ENCODE measurements around the gene AFF3. TPM values are rescaled to one million over a fixed set of nuclear protein-coding genes. Genes with fewer than 3 reads are reported as not detected.
"Not testable (repeated sequence)": the region's sequence is repeated elsewhere in the genome, so short reads cannot be mapped to it uniquely, and the experiment has no call there.

The AFF3 gene
- total RNA-seq, 1 experiment from 2014 or later: 0.07 TPM

DNA sequence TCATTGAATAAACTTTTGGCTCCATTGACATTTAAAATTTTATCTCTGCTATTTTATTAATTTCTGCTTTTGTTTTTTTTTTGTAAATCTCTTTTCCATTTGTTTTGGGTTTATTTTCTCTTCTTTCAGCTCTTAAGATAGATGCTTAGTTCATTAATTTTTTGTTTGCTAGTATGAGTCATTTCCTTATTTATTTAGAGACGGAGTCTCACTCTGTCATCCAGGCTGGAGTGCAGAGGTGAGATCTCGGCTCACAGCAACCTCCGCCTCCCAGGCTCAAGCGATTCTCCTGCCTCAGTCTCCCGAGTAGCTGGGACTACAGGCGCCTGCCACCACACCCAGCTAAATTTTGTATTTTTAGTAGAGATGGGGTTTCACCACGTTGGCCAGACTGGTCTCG, 407.1 kb downstream of the AFF3 start:
- H3K27me3 ChIP-seq (ENCODE audit: control insufficient read depth, insufficient read depth, low read length); H3K36me3 ChIP-seq (replicated peaks; ENCODE audit: control insufficient read depth, insufficient read depth, low read length); DNase-seq; H3K4me3 ChIP-seq (ENCODE audit: insufficient read depth, low read depth, low read length): not testable (repeated sequence)

DNA sequence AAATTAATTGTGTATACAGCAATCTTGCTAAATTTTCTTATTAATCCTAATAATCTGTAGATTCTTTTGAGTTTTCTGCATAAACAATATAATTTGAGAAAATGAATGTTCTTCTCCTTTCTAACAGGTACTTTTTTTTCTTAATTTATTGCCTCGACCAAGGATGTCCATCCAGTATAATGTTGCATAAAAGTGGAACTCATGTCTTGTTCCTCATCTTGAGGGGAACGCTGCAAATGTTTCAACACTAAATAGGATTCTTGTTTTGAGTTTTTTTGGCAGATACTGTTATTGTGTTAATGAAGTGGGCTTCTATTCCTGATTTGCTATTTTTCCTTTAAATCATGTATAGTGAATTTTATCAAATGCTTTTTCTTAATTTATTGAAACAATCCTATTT, 408.2 kb downstream of the AFF3 start:
- DNase-seq: no peak
- Histone ChIP-seq H3K27me3 (ENCODE audit: control insufficient read depth, insufficient read depth, low read length) (no peaks in the 10 kb centered on the region), H3K4me3 (ENCODE audit: insufficient read depth, low read depth, low read length) (no peak overlapping the region), H3K36me3 (replicated peaks; ENCODE audit: control insufficient read depth, insufficient read depth, low read length) (no peaks in the 10 kb centered on the region)

DNA sequence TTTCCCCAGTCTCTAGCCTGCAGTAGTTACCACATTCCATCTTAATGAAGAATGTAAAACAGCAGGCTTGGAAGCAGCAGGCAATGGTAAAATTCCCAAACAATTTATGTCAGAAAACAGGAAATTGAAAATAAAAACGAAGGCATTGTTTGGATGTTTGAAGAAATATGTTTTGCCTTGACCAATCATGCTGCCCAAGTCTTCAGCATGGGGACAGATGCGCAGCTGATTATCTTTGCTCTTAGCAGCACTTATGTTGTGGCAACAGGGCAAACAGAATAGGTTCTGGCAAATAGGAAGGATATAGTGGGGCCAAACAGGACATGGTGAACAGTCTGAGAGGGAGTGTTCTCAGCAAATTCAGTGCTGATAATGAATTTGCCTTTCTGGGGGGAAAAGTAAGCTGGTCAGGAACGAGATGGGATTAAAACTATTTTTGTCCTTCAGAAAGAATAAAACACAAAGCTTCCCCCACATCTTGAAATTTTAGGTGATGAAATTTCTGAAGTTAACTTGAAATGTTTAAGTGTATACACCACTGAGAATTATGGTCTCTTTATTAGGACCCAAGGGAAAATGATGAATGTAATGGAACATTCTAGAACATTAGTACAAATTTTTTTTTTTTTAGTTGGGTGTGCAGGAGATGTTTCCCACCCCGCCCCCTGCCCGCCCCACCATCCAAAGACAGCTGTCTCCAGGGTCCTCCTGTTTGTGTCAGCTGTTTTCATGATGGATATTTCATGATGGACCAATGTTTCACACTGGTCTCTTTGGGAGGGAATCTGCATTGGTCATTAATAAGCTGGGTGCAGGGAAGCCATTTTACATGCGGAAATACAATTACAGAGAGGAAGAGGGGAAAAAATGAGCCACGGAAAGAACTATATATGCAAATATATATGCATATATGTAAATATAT, 413.0 kb downstream of the AFF3 start:
- no peaks in the 10 kb centered on the region for H3K36me3 ChIP-seq (replicated peaks; ENCODE audit: control insufficient read depth, insufficient read depth, low read length)
- no peaks in the 10 kb centered on the region for H3K27me3 ChIP-seq (ENCODE audit: control insufficient read depth, insufficient read depth, low read length)
- DNase-seq: no peak
- H3K4me3 ChIP-seq (ENCODE audit: insufficient read depth, low read depth, low read length): no peak overlapping the region

DNA sequence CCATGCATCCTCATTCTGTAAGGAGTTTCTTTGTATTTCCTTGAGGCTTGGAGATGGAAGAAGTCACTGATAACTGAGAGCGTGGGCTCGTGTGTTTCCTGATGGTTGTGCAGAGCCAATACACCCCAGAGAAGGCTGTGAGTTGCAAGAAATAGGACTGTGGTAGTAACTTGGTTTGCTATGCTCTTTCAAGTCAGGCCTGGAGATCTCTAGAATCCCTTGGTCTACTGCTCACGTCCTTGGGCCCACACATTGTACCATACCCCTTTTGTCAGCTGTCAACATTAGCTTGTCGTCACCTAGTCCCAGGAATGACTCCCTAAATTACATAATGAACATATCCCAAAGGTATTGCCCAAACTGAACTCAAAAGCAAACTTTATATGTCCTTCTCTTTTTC, 414.2 kb downstream of the AFF3 start:
- no peak for DNase-seq
- Histone ChIP-seq H3K27me3 (ENCODE audit: control insufficient read depth, insufficient read depth, low read length) (no peaks in the 10 kb centered on the region), H3K36me3 (replicated peaks; ENCODE audit: control insufficient read depth, insufficient read depth, low read length) (no peaks in the 10 kb centered on the region), H3K4me3 (ENCODE audit: insufficient read depth, low read depth, low read length) (no peak overlapping the region)

DNA sequence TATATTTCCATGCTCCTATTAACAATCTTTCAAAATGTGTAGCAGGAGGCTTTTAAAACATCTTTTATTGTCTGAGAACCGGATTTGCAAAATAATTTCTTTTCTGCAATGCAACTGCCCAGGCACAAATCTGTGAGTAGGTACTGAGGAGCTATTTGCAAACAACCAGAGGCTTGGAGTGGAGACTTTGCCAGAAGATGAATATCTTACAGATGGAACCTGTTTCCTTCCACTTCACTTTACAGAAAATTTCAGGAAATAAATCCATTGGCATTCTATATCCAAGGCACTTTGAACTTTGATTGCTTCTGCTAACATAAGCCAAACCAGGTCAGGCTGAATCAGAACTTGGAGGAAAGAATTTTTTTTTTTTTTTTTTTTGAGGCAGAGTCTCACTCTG, 415.2 kb downstream of the AFF3 start:
- Histone ChIP-seq H3K27me3 (ENCODE audit: control insufficient read depth, insufficient read depth, low read length) (no peaks in the 10 kb centered on the region), H3K4me3 (ENCODE audit: insufficient read depth, low read depth, low read length) (no peak overlapping the region), H3K36me3 (replicated peaks; ENCODE audit: control insufficient read depth, insufficient read depth, low read length) (no peaks in the 10 kb centered on the region)
- DNase-seq: no peak

DNA sequence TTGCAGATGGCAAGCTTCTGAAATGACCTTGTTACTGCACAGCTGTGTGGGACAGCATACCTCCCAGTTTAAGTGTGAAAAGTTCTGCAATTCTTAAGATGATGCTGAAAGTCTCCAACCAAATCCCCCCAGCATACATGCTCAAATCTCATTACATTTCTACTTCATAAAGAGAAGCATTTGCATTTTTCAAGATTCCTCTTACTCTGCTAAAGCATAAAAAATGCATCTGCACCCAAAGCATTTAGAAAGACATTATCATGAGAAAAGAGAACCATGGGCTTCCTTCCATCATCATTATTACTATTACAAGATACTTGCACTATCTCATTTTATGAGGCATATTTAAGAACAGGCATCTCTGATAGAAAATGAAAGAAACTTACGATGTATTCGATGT, 415.7 kb downstream of the AFF3 start:
- no peak for DNase-seq
- Histone ChIP-seq H3K4me3 (ENCODE audit: insufficient read depth, low read depth, low read length) (no peak overlapping the region), H3K36me3 (replicated peaks; ENCODE audit: control insufficient read depth, insufficient read depth, low read length) (no peaks in the 10 kb centered on the region), H3K27me3 (ENCODE audit: control insufficient read depth, insufficient read depth, low read length) (no peaks in the 10 kb centered on the region)

DNA sequence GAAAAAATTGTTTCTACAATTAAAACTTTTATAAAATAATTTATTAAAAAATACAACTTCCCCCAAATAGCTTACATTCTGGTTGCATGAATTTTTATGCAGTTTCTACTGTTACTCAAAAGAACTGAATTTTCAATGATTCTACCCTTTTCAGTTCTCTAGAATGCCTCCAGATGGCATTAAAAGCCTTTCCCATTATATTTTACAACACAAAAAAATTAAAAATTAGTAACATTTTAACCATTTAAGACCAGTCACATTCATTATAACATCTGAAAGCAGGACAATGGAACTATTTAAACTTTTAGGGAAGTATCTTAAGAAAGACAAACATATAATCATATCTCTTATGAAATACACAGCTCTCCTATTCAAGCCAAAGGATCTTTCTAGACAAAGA, 416.6 kb downstream of the AFF3 start:
- H3K27me3 ChIP-seq (ENCODE audit: control insufficient read depth, insufficient read depth, low read length): no peaks in the 10 kb centered on the region
- H3K4me3 ChIP-seq (ENCODE audit: insufficient read depth, low read depth, low read length): no peak overlapping the region
- no peak for DNase-seq
- no peaks in the 10 kb centered on the region for H3K36me3 ChIP-seq (replicated peaks; ENCODE audit: control insufficient read depth, insufficient read depth, low read length)

DNA sequence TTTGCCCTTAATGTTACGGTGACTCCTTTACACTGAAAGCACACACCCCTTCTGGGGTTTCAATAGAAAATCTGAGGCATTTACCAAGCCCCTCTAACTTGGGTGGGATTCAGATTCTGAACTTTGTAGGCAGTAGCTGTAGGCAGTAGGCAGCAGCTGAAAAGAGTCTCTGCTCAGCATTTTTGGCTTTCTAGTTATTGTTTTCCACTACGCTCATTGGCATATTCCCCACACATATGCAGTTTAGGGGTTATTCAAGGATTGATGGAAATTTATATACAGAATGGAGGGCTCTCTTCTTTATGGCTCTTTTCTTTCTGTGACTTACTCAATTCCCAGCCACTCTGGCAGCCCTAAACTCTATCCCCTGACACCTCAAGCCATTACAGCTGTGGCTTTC, 419.9 kb downstream of the AFF3 start:
- H3K36me3 ChIP-seq (replicated peaks; ENCODE audit: control insufficient read depth, insufficient read depth, low read length): no peaks in the 10 kb centered on the region
- DNase-seq: no peak
- no peak overlapping the region for H3K4me3 ChIP-seq (ENCODE audit: insufficient read depth, low read depth, low read length)
- no peaks in the 10 kb centered on the region for H3K27me3 ChIP-seq (ENCODE audit: control insufficient read depth, insufficient read depth, low read length)

DNA sequence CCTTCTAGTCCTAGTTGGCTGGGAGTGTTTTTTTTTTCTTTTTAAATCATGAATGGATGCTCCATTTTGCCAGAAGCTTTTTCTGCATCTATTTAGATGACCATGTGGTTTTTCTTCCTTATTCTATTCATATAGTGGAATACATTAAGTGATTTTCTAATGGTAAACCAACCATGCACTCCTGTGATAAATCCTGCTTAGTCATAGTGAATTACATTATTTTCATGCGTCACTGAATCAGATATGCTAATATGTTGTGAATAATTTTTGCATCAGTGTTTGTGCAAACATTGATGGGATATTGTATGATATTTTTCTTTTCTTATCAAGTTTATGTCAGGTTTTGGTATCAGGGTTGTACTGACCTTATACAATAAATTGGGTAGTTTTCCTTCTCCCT, 423.3 kb downstream of the AFF3 start:
- H3K36me3 ChIP-seq (replicated peaks; ENCODE audit: control insufficient read depth, insufficient read depth, low read length): no peaks in the 10 kb centered on the region
- no peak for DNase-seq
- H3K4me3 ChIP-seq (ENCODE audit: insufficient read depth, low read depth, low read length): no peak overlapping the region
- H3K27me3 ChIP-seq (ENCODE audit: control insufficient read depth, insufficient read depth, low read length): no peaks in the 10 kb centered on the region

DNA sequence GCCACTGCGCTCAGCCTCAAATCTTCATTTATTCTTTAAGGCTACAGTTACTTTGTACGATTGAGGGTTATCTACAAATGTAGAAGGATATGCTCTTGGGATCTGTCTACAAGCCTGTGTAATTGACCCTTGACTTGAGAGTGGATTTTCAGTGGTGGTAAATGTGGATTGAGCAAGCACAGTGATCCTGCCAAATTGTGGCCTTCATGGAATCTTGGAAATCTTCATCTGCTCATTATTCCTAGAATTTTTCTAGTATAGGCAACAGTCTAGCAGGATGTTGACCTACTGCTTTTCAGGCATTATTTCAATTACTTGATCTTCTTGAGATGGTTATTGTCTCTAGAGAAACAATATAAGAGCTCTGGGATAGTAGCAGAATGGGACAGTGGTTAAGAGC, 426.4 kb downstream of the AFF3 start:
- Histone ChIP-seq H3K27me3 (ENCODE audit: control insufficient read depth, insufficient read depth, low read length) (no peaks in the 10 kb centered on the region), H3K36me3 (replicated peaks; ENCODE audit: control insufficient read depth, insufficient read depth, low read length) (no peaks in the 10 kb centered on the region), H3K4me3 (ENCODE audit: insufficient read depth, low read depth, low read length) (no peak overlapping the region)
- no peak for DNase-seq

DNA sequence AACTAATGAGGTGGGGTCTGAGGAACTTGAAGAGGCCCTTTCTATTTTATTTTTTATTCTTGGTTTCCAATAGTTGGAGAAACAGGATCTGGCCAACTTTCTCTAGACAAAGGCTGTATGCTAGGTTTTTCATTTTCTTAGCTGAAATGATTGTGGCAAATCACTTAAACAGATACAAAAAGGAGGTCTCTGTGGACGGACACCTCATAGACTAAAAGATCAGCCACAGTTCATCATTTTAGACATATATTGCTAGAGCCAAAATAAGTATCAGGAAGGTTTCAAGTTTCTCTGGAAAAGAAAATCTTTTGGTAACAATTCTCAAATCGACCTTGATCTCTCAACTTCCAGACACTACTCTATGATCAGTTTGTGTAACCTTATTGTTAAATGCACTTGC, 428.0 kb downstream of the AFF3 start:
- DNase-seq: no peak
- Histone ChIP-seq H3K4me3 (ENCODE audit: insufficient read depth, low read depth, low read length) (no peak overlapping the region), H3K27me3 (ENCODE audit: control insufficient read depth, insufficient read depth, low read length) (no peaks in the 10 kb centered on the region), H3K36me3 (replicated peaks; ENCODE audit: control insufficient read depth, insufficient read depth, low read length) (no peaks in the 10 kb centered on the region)

DNA sequence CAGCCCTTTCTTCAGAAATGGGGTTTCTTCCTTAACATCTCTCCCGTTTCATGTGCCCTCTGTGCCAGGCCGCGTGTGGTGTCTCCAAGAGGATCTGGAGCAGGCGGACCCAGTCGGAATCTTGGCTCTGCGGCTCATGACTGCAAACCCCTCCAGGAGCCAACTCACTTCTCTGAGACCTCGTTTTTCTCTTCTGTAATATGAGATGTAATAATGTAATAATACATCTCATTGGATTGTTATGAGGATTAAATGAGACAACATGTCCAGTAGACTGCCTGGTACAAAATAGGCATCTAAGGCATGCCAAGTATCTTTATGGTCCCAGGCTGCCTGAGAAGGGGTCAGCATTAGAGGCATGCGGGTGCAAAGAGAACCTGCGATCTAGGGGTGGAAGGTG, 431.2 kb downstream of the AFF3 start:
- Histone ChIP-seq H3K4me3 (ENCODE audit: insufficient read depth, low read depth, low read length) (no peak overlapping the region), H3K36me3 (replicated peaks; ENCODE audit: control insufficient read depth, insufficient read depth, low read length) (no peaks in the 10 kb centered on the region), H3K27me3 (ENCODE audit: control insufficient read depth, insufficient read depth, low read length) (no peaks in the 10 kb centered on the region)
- DNase-seq: no peak

DNA sequence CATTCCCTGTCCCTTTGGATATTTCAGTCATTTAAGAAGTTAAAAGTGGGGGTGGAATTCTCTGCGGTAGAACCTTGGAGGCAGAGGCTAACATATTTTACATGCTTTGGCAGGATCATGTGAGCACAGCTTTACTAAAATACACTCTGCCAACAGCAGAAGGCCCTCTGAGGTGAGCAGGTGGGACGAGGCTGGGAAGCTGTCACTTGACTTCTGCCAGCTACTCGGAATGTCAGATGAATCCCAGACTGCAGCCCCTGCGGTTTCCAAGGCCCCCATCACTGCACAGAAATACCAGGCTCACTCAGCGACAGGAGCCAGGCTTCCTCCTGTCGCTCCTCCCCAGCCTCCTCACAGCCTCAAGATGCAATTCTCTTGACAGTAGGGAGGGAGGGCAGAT, 431.7 kb downstream of the AFF3 start:
- H3K27me3 ChIP-seq (ENCODE audit: control insufficient read depth, insufficient read depth, low read length): no peaks in the 10 kb centered on the region
- H3K36me3 ChIP-seq (replicated peaks; ENCODE audit: control insufficient read depth, insufficient read depth, low read length): no peaks in the 10 kb centered on the region
- H3K4me3 ChIP-seq (ENCODE audit: insufficient read depth, low read depth, low read length): no peak overlapping the region
- DNase-seq: no peak

DNA sequence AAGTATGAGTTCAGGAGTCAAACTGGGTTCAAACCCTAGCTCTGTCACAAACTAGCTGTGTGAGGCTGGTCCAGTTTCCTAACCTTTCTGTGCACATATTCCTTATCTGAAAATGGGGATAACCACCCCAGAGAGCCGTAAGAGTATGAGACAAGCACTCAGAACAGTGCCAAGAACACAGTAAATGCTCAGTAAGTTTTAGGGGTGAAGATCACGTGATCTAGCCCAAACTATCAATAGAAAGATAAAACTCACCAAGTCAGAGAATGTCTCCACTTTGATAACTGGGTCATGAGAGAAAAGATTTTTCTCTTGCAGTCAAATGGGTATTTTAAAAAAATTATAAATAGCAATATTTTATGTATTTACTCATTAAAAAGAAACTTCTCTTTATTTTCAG, 433.2 kb downstream of the AFF3 start:
- DNase-seq: no peak
- H3K27me3 ChIP-seq (ENCODE audit: control insufficient read depth, insufficient read depth, low read length): no peaks in the 10 kb centered on the region
- H3K36me3 ChIP-seq (replicated peaks; ENCODE audit: control insufficient read depth, insufficient read depth, low read length): no peaks in the 10 kb centered on the region
- no peak overlapping the region for H3K4me3 ChIP-seq (ENCODE audit: insufficient read depth, low read depth, low read length)

DNA sequence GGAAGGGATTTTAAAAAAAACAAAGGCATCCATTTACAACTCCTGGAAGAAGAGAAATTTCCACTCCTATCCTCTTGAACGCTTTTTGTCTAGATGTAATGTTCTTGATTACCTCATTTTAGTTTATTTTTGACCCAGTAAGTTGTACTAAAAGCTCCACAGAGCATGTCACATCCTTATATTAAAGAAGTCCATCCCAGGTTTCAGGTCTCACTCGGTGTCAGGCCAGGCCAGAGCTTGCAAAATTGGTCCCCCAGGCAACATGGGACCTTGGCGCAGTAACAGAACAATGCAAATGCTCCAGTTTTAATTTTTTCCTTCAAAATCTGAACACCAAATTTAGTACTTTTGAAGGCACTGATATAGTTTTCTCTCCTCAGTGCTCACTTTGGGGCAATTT, 434.2 kb downstream of the AFF3 start:
- Histone ChIP-seq H3K36me3 (replicated peaks; ENCODE audit: control insufficient read depth, insufficient read depth, low read length) (no peaks in the 10 kb centered on the region), H3K27me3 (ENCODE audit: control insufficient read depth, insufficient read depth, low read length) (no peaks in the 10 kb centered on the region), H3K4me3 (ENCODE audit: insufficient read depth, low read depth, low read length) (no peak overlapping the region)
- no peak for DNase-seq

DNA sequence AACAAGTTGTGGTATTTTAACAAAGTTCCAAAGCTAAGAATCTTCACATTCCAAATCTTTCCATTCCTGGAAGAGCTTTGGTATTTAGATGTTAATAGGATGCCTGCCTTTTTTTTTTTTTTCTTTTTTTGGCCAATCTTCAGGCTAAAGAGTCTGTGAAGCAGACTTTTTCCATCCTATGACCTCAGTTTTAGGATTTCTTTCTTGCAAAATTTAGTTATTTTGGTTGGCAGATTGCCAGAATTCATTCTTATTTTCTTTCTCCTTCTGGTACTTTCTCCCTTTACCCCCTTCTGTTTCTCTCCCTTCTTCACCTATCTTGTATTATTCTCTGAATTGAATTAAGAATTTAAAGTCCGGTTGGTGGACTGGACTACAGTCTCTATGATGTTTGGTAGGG, 434.8 kb downstream of the AFF3 start:
- H3K27me3 ChIP-seq (ENCODE audit: control insufficient read depth, insufficient read depth, low read length): no peaks in the 10 kb centered on the region
- no peak overlapping the region for H3K4me3 ChIP-seq (ENCODE audit: insufficient read depth, low read depth, low read length)
- H3K36me3 ChIP-seq (replicated peaks; ENCODE audit: control insufficient read depth, insufficient read depth, low read length): no peaks in the 10 kb centered on the region
- DNase-seq: no peak

Measured in H7 (cell line).